Inflammatory macrophage (primary cell): ENCODE results near the gene PRDX6.
"Not testable (repeated sequence)": the region's sequence is repeated elsewhere in the genome, so short reads cannot be mapped to it uniquely, and the experiment has no call there.

Experiments used
- DNase-seq, 2 donors: peaks; one replicate each; pipeline ENCODE4 v3.0.0-alpha.2; 2020 to 2022

PRDX6 gene

DNA sequence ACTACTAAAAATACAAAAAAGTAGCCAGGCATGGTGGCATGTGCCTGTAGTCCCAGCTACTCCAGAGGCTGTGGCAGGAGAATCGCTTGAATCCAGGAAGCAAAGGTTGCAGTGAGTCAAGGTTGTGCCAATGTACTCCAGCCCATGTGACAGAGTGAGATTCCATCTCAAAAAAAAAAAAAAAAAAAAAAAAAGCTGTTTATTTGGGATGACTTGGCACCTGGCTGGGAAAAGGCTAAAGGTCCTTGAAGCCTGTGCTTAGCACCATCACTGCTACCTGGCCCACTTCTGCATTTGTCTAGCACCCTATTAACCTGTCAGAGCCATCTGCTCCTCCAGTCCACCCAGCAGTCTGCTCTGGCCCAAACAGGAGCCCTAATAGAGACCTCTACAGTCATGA, 25.0 kb downstream of the PRDX6 start:
- no peak for DNase-seq

DNA sequence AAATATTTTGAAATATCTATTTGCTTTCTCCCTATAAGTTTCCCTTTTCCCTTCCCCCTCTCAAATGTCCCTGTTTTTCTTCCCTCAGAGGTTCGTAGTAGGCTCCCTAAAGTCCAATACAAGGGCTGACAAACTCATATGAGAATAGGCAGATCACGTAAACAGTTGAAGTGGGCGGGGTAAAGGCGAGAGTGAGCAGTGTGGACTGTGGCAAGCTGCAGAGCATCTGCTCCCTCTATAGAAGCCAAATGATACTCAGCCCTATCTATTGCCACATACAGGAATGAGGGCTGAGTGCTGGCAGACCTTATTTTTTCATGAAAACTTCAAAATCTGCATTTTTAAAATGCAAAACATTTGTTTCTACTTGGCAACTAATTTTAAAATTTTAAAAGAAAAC, 26.3 kb downstream of the PRDX6 start:
- no peak for DNase-seq

DNA sequence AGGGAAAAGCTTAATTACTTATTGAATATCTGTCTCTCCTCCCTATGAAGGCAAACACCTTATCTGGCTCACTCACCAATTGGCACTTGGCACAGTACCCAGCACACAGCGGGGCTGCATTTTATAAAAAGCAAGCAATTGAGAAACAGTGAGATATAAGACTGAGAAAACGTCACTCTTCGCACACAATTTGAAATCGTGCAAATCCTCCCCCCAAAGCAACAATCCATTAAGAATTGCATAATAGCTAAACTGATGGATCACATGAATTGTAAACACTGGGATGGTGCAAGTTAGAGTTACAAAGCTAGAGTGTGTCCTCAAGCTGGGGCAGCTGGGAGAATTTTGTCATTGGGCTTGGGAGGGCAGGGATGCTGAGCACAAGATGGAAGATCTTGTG, 27.1 kb downstream of the PRDX6 start:
- no peak for DNase-seq

DNA sequence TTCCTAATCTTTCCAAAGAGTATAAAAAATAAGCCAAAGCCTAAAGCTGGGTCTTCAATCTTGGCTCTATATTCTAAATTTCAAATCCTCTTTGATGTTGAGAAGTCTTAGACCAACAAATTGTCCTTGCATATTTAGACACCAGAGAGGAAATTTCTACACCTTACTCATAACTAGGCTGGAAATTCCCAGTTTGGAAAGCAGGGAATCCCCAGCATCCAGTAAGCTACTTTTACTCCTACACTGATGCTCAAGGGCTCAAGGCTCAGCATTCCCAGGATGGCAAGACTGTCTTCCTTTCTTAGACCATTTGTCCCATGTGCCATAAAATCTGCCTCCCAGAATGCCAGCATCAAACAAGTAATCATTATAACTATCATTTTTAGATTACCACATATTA, 28.3 kb downstream of the PRDX6 start:
- DNase-seq, result no peak

DNA sequence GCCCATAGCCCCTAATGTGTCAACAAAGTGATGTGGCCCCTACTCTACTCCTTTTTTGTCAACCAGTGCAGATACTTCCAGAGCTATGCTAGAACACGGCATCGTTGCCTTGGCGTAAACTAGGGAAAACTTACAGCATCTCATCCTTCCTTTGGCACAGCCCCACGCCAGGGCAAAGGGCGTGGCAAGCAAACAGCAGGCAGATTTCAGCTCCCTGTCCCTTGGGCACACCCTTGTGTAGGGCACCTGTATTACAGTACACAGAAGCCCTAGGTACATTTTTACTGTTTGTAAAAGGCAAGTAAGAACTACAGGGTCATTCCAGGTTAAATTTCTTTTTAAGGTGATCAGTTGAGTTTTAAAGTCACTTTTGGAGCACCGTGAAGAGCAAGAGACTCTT, 29.3 kb downstream of the PRDX6 start:
- no peak for DNase-seq

DNA sequence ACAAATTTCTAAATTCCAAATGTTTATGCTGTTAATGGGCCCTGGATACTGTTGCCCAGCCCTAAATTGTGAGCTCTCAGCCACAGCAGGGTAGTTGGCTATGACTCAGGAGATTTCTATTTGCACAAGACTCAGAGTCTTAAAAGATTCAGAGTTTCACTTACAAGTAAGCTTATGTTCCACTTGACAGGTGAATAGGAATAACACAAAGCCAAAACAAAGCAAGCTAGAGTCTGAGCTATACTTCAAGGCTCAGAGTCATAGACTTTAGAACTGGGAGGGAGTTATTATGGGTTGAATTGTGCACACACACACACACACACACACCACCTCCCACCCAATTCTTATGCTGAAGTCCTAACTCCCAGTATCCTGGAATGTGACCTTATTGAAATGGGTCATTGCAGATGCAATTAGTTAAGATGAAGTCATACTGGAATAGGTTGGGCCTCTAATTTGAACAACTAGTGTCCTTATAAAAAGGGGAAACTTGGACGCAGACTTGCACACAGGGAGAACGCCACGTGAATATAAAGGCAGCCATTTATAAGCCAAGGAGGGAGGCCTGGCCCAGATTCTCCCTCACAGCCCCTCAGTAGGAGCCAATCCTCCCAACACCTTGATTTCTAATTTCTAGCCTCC, 30.2 kb downstream of the PRDX6 start:
- no peak for DNase-seq

DNA sequence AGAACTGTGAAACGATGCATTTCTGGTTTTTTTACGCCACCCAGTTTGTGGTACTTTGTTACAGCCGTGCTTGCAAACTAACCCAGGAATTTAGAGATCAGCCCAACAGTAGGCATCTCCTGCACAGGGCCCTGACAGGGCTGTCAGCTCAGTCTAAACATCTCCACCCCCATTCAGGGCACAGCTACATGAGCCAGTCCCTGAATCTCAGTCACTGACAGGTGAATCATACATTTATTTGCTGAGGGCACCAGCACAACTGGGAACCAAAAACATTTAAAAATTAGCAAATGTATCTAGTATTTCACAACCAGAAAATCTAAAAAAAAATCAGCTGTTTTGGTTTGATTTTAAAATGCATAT, 30.7 kb downstream of the PRDX6 start:
- DNase-seq, result no peak

DNA sequence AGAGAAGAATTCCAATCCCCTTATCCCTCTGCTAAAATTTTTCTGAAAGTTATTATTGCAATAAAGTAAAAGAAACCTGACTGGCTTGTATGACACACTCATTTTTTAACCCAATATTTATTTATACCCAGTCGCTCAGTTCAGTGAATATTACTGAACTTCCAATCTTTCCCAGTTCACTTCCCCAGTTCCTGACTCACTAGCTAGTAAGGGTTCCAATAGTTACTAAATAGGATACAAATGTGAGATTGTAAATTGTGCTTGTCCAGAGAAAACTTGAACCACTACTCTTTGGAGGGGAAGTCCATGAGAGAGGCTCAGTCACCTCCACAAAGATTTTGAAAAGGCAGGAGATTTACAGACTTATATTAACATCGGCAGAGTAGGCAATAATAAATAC, 31.4 kb downstream of the PRDX6 start:
- no peak for DNase-seq

DNA sequence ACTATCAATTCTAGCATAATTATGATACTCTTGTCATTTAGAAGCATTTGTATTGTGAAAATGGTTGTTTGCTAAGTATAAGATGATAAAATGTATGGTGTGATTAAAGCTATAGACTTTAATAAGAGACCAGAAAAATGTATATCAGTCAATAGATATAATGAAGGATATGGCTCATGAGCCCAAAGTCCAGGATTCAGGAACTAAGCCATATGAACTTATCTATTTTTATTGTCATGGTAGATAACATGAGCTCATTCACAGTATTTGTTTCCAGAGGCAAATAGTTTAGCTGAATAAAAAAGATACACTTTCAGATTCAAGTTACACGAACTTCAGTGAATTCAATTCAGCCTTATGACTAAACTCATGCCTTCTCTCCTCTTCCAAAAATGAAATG, 32.7 kb downstream of the PRDX6 start:
- DNase-seq, result no peak

DNA sequence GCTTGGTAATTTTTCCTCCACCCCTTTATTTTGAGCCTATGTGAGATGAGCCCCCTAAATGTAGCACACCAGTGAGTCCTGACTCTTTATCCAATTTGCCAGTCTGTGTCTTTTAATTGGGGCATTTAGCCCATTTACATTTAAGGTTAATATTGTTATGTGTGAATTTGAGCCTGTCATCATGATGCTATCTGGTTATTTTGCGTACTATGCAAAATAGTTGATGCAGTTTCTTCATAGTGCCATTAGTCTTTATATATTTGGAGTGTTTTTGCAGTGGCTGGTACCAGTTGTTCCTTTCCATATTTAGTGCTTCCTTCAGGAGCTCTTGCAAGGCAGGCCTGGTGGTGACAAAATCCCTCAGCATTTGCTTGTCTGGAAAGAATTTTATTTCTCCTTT, 37.4 kb downstream of the PRDX6 start:
- not testable (repeated sequence) for DNase-seq

DNA sequence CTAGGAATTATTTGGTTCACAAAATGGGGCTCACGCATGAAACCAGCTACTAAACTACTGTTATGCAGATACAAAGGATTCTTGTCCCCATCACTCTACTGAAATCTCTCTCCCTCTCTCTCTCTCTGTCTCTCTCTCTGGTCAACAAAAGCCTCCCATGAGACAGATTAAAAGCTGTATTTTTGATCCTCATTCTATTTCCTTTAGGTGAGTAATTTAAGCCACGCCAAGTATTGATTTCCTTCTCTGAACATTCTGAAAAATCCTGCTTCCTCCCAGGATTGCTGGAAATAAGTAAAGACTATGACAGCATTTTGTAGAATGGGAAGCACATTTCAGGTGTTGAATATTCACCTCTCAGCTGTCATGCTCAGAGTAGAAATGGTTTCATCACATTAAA, 43.7 kb downstream of the PRDX6 start:
- no peak for DNase-seq

DNA sequence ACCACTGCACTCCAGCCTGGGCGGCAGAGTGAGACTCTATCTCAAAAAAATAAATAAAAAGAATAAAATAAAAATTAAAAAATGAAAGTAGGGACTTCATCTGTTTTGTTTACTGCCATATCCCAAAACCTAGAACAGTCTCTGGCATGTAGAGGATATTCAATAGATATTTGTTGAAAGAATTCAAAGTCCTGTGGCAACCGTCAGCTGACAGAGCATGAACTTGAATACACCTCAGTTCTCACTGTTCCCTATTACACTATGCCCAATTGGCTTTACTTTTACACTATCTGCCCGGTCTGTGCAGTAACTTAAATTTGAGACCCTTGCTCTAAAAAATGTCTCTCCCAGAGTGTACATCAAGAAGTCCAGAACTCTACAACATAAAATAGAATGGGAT, 46.2 kb downstream of the PRDX6 start:
- DNase-seq, result no peak

DNA sequence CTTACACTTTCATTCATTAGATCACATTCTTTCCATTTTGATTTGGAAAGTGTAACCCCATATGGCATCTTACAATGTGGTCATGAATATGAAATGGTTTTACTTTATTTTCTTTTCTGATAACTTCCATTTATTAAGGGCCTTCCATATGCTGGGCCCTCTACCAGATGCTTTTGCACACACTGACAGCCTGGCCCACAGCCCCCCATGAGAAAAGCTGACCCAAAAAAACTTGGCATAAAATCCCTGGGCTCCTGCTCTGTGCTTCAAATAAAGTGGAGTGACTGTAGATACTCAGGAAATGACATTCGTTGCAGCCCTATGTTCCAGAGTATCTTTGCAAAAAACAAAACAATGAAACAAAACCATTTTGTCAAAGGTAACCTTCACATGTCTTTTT, 48.8 kb downstream of the PRDX6 start:
- DNase-seq, result no peak

DNA sequence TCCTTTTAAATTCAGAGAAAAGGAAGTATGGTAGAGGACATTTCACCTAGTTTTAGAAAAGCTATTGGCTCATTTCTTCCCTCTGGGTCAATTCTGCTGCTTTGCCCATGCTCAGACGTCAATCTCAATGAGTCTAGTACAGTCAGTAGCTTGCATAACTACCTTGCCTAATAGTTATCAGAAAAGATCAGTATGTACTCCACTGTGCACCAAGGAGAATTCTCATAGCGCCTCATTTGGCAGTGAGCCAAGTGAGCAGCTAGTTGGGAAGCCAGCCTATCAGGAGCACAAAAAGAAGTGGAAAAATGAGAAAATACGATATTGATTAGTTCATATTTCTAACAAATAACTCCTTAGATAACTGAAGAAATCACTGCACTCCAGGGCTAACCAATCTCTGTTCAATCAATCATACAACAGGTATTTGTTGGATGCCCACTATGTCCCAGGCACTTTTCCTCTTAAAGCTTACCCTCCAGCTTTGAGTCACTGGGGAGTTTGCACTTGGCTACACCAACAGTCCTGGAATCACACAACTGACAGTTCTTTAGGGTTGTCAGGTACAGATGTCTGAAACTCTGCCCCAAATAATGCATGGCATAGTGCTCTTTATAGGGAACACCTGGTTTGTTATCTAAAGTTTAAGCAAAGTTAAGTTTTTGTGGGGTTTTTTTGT, 50.2 kb downstream of the PRDX6 start:
- no peak for DNase-seq

DNA sequence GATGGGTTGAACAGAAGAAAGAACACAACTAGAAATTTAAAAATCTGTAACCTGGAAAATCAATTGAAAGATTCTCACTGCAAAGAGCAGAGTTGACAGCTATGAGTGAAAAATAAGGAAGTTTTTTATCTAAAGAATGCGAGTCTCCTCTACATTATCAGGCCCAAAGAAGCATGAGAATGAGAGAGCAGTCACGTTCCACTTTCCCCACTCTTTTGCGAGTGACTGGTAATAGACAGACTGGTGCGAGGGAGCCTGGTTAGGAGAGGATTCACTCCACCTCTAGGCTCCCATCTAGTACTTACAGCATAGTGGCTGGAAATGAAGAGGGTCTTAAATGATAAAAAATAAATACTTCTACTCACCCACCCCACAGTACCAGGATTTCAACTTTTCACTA, 52.0 kb downstream of the PRDX6 start:
- DNase-seq, result no peak

DNA sequence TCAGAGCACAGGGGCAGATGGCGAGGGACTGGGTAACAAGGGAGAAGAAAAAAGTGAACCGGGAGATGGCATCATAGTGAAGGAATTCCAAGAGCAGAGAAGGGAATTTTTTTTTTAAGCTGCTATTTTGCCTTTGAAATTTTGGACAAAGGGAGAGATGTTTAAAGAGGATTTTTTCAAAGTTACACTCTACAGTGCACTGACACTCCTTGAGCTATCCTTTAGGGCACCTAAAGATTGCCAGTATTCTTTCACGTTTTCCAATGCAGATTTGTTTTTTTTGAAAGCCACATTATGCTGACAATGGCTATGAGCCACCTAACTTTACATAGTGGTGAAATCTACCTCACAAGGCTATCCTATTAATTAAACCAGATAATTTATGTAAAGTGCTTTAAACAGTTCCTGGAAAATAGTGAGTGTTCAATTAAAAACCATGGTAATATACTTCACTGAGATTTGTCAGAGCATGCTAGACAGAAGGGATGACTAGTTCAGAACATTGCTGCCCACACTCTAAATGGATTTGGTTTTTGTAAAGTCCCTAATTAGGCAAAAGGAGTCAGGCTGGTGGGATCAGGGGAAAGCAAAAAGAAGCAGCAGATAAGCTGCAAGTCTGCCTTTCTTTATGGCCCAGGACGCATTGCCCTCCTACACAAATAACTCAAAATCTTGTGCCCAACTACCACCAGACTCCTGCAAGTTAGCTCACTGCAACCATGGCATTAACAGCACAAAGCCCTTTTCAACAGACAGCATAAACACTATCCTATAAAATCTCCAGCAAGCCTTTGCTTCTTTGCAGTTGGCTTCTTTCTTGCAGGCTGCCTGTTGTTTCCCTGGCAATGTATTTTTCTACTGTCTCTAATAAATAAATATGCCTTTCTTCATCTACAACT, 53.9 kb downstream of the PRDX6 start:
- no peak for DNase-seq

DNA sequence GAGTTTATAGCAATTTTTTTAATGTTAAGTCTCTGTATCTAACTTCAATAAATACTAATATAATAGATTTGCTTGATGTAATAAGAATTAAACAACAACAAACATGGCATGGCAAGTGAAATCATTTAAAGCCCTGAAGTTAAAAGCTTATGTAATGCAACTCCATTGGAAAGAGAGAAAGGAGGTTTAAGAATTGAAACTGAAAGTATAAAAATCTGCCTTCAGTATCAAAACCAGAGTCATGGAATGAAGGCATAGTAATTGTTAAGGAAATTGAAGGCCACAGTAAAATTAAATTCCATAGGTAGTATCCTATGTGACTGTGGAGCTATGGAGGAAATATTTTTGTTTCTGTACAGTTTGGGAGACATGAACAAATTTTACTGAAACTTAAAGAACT, 55.1 kb downstream of the PRDX6 start:
- DNase-seq, result no peak

DNA sequence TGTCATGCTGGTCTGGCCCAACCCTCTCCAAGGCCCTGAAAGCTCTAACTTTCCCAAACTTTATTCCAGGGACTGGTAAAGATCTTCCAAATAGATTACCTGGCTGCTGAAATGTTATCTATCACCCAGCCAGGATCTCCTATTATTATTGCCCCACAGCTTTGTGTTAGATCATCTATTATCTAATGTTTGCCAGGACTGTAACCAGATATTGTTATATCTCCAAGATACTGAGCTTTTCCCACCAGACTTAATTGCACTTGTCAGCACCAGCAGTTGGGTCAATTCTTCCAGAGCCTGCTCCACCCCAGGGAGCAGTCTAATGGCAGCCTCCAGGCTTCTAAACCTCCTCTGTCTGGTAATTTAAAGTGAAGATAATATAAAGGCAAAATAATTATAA, 59.1 kb downstream of the PRDX6 start:
- no peak for DNase-seq
